Endometrial microvascular endothelial cells (primary cell): ENCODE data around the gene AK6. TPM values are rescaled to one million over a fixed set of nuclear protein-coding genes. Genes with fewer than 3 reads are reported as not detected.
"Not testable (repeated sequence)": the region's sequence is repeated elsewhere in the genome, so short reads cannot be mapped to it uniquely, and the experiment has no call there.

Experiments
- in situ Hi-C: cut with HindIII; loops from 2 replicates; pipeline ENCODE4 v1.10.0; 2017; ENCODE audit warnings: low sequenced_read_pairs, low pct_unique_long_range_greater_than_20kb; ENCODE audit errors: inconsistent ontology term
- total RNA-seq: library from RNA; depleted of rRNA; stranded (reverse); fragments of >200 nt; gene quantifications from one replicate; pipeline ENCODE4 v1.2.3, GENCODE V29; 2015; ENCODE audit errors: inconsistent ontology term

The AK6 gene
- total RNA-seq, 1 donor from 2014 or later = 66.7 TPM

DNA sequence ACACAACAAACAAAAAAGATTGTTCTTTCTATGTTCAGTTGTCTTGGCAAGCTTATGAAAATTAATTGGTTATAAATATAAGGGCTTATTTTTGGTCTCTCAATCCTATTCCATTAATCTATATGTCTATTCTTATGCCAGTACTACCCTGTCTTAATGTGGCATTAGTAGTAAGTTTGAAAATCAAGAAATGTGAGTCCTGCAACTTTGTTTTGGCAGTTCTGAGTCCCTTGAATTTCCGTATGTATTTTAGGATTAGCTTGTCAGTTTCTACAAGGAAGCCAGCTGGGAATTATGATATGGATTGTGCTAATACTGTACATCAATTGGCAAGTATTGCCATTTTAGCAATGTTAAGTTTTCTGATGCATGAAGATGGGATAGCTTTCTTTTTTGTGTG is 26.2 kb downstream of the AK6 start:
- in situ Hi-C loops = no loop called here

GRCh38 chr5:69341520-69342161 is 27.7 kb downstream of the AK6 start:
- in situ Hi-C loops = no loop called here

- in situ Hi-C loops = no loop called here
Observed at GRCh38 chr5:69335341-69335935, 33.9 kb downstream of the AK6 start.

- in situ Hi-C loops = no loop called here
Observed at GRCh38 chr5:69334793-69335268, 34.5 kb downstream of the AK6 start.

DNA sequence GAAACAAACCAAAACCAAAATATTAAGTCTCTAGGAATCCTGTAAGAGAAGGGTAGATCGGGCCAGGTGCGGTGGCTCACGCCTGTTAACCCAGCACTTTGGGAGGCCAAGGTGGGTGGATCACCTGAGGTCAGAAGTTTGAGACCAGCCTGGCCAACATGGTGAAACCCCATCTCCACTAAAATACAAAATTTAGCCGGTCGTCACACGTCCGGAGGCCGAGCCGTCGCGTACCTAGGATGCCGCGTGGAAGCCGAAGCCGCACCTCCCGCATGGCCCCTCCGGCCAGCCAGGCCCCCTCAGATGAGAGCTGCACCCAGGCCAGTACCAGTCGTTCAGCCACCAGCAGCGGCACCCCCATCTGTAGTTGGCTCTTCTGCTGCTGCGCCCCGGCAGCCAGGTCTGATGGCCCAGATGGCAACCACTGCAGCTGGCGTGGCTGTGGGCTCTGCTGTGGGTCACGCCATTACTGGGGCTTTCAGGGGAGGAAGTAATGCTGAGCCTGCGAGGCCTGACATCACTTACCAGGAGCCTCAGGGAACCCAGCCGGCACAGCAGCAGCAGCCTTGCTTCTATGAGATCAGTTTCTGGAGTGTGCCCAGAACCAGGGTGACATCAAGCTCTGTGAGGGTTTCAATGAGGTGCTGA is 35.5 kb downstream of the AK6 start:
- in situ Hi-C loops = not testable (repeated sequence)

GRCh38 chr5:69331528-69332445 is 37.5 kb downstream of the AK6 start:
- in situ Hi-C loops = no loop called here

- in situ Hi-C loops = no loop called here
Observed at GRCh38 chr5:69329905-69330489, 39.3 kb downstream of the AK6 start.

- in situ Hi-C loops = no loop called here
Observed at GRCh38 chr5:69326365-69326764, 43.0 kb downstream of the AK6 start.

DNA sequence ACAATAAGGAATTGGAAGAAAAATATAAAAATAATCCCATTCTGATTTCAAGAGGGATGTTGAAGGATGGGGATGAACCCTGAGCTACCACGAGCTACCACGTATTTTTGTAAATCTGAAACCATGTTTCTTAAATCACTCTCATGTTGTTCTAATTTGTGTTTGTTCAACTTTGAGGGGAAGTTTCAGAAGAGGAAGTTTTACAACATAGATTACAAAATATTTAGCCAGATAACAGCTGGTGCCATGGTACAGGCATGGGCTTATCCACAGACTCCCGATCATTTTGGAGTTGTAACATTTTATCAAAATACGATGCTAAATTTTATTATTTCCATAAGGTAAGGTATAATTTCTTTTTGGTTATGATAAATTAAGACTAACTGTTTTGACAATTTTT is 51.9 kb downstream of the AK6 start:
- in situ Hi-C loops = no loop called here

DNA sequence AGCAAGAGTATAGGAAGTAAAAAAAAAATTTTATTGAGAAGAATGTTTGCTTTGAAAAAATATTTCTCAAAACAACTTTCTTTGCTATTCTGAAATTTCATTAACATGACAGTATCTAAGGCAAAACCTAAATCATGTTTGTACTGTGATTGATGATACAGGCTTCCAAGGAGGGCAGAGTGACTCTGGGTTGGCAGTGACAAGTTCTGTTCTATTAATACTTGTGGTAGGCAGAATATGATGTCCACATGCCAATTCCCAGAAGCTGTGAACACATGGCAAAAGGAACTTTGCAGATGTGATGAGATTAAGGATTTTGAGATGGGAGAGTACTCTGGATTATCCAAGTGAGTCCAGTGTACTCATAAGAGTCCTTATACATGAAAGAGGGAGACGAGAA is 53.3 kb downstream of the AK6 start:
- in situ Hi-C loops = no loop called here

GRCh38 chr5:69313428-69313827 is 55.9 kb downstream of the AK6 start:
- in situ Hi-C loops = no loop called here

- in situ Hi-C loops = no loop called here
Observed at GRCh38 chr5:69312459-69313160, 56.7 kb downstream of the AK6 start.

GRCh38 chr5:69309380-69309779 is 59.9 kb downstream of the AK6 start:
- in situ Hi-C loops = no loop called here

DNA sequence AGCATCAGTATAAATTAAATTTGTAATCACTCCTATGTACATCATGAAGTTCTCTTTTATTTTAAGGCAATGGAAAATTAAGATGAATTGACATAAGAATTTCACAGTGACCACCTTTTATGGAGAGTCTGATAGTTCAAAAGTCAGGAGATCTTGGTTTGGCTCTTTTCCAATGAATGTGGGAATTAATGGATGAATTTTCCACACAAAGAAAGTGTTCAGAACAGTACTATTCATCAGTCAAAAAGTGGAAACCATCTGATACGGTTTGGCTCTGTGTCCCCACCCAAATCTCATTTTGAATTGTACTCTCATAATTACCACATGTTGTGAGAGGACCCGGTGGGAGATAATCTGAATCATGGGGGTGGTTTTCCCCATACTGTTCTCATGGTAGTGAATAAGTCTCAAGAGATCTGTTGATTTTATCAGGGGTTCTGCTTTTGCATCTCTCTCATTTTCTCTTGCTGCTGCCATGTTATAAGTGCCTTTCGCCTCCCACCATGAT is 61.2 kb downstream of the AK6 start:
- in situ Hi-C loops = no loop called here

- in situ Hi-C loops = no loop called here
Observed at GRCh38 chr5:69305512-69305911, 63.8 kb downstream of the AK6 start.
